Activated CD8-positive, alpha-beta memory T cell treated with anti-CD3 and anti-CD28 coated beads, Interleukin-2, amount 50 U/mL, for 4 hours (primary cell): ENCODE data around the gene NPIPA1.
"Not testable (repeated sequence)": the region's sequence is repeated elsewhere in the genome, so short reads cannot be mapped to it uniquely, and the experiment has no call there.

ENCODE experiments used
- DNase-seq: peaks from one replicate; pipeline ENCODE4 v3.0.0-alpha.2; 2020

NPIPA1 gene

GRCh38 chr16:14978908-14979307, 41.7 kb downstream of the NPIPA1 start:
- not testable (repeated sequence) for DNase-seq

- not testable (repeated sequence) for DNase-seq
These were observed 44.0 kb downstream of the NPIPA1 start for GRCh38 chr16:14981234-14981633.

- not testable (repeated sequence) for DNase-seq
These were observed 45.3 kb downstream of the NPIPA1 start for GRCh38 chr16:14982521-14982920.

DNA sequence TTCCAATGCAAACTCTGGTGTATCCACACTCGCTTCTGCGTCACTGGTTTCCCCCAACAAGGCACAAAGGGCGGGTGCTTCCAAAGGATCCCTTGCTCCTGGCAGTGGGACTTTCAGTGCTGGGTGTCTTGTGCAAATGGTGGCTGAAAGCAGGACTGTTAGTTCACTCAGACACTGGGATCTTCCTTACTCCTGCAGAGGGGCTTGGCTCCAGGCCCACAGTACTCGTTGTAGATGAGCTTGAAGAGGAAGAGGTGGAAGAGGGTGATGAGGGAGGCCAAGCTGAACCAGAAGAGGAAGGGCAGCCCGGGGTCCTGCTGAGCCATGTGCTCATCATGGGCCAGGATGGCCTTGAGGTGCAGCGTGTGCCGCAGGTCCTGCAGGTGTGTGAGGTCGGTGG, 50.8 kb downstream of the NPIPA1 start:
- DNase-seq, result not testable (repeated sequence)

GRCh38 chr16:14988661-14989191, 51.5 kb downstream of the NPIPA1 start:
- DNase-seq, result not testable (repeated sequence)

DNA sequence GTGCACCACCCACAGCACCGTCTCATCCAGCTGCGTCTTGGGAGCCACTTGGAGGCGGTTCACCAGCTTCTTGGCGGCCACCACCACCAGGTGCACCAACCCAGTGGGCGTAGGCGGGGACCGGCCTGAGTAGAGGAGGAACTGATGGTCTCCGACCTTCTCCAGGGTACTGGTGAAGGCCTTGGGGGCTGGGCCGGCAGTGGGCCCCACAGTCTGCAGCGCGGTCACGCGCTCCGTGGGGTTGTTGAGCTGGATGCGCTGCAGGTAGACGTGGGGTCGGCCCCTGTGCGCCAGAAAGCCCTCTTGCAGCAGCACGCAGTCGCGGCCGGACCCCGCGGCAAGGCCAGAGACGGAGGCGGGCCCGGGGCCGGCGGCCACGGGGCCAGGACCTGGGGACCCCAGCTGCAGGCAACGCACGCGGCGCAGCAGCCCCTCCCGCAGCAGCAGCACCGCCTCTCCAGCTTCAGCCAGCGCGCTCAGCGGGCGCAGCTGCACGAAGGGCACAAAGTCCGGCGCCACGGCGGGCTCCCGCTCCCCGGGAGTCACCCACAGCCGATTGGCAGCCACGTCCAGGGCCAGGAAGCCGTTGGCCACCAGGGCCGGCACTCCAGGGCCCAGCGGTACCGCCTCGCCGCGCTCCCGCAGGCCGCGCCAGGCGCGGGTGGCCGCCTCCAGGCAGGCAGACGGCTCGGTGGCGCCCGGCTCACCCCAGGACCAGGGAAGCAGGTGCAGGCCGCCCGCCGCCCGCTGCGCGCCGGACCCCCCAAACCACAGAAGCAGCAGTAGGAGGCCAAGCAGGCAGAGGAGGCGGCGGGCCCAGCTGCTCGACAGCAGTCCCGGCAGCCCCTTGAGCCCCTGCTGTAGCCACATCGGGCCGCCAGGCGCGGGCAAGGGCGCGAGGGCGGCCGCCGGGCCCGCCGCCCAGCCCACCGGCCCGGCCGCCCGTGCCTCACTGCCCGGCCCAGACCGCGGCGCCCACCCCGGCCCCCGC, 52.3 kb downstream of the NPIPA1 start:
- not testable (repeated sequence) for DNase-seq

- not testable (repeated sequence) for DNase-seq
These were observed 56.3 kb downstream of the NPIPA1 start for GRCh38 chr16:14993277-14994151.

- not testable (repeated sequence) for DNase-seq
These were observed 59.5 kb downstream of the NPIPA1 start for GRCh38 chr16:14996702-14997101.

GRCh38 chr16:14998300-14998699, 61.1 kb downstream of the NPIPA1 start:
- DNase-seq, result not testable (repeated sequence)

DNA sequence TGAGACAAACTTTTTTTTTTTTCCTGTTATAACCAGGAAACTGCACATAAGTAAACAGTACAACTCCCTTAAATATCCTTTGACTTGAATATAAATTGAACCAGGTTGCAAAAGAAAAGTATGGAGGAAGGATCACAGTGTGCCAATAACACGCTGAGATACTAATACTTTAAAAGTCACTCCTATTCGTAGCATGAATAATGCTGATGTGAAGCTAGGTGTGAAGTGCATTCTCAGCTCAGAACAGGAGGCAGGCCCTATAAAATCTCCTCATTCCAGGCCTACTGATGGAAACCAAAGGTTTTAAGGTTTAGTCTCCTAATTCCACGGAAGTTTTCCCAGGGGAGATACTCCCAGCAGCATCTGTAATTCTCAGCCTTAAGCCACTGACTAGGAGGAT, 62.6 kb downstream of the NPIPA1 start:
- DNase-seq, result not testable (repeated sequence)
